Prostate gland (tissue), 2 donors: ENCODE measurements around the gene BAG3. TPM values are rescaled to one million over a fixed set of nuclear protein-coding genes. Genes with fewer than 3 reads are reported as not detected.

Experiments
- DNase-seq: peaks from one replicate; pipeline ENCODE4 v3.0.0-alpha.2; 2019; ENCODE audit warnings: low spot score
- H3K27ac ChIP-seq, 2 donors: fragments of 200-600 bp; sonication (generic); 2 replicates each; pipeline ENCODE4 v1.5.1; 2017 to 2019
- H3K27me3 ChIP-seq: fragments of 200-600 bp; sonication (generic); replicated peaks from 2 replicates; pipeline ENCODE4 v1.5.1; 2019; ENCODE audit not compliant: insufficient read depth
- H3K36me3 ChIP-seq, 2 donors: fragments of 200-600 bp; sonication (generic); 1 replicate in 1 of 2; 2 replicates in 1 of 2; pipeline versions ENCODE4 v1.5.1 to v1.8.1; 2017 to 2019
- H3K4me1 ChIP-seq: fragments of 200-600 bp; sonication (generic); replicated peaks from 2 replicates; pipeline ENCODE4 v1.5.1; 2019
- H3K4me3 ChIP-seq, 2 donors: fragments of 200-600 bp; sonication (generic); 2 replicates each; pipeline ENCODE4 v1.5.1; 2017 to 2019
- H3K9me3 ChIP-seq: fragments of 200-600 bp; sonication (generic); 2 replicates; pipeline ENCODE4 v1.5.1; 2017
- CTCF ChIP-seq, 4 experiments: fragments of 200-600 bp in 2 of 4; fragments of 450-650 bp in 2 of 4; sonication (generic) in 2 of 4; IDR thresholded peaks; 1 replicate in 3 of 4; 2 replicates in 1 of 4; pipeline ENCODE4 v1.5.1; 2016 to 2019; ENCODE audit warnings: antibody characterized with exemption in 4 of 4, mild to moderate bottlenecking in 2 of 4, moderate library complexity in 2 of 4
- POLR2A ChIP-seq: fragments of 450-650 bp; IDR thresholded peaks from one replicate; pipeline ENCODE4 v1.6.1; 2016; ENCODE audit warnings: antibody characterized with exemption, mild to moderate bottlenecking
- POLR2AphosphoS5 ChIP-seq: sonication (generic); formaldehyde crosslinking; IDR thresholded peaks from one replicate; pipeline ENCODE4 v1.6.1; 2017; ENCODE audit warnings: antibody characterized with exemption
- WGBS: methylation state at CpG from one replicate; pipeline ENCODE4 v1.1.5; 2018; 5-methylcytosine and 5-hydroxymethylcytosine counted together
- intact Hi-C: fragments of 100-400 bp; cut with DNase I; formaldehyde crosslinking; loops from one replicate; pipeline ENCODE4 v1.14.2; 2022
- total RNA-seq, 2 donors: library from RNA; depleted of rRNA; stranded (reverse); fragments of >200 nt; gene quantifications; one replicate each; pipeline ENCODE4 v1.1.0, GENCODE V29; 2016

The BAG3 gene
- total RNA-seq, 2 donors from 2014 or later = 45.4 to 56.4 TPM

GRCh38 chr10:119609516-119609915 lies 41.7 kb upstream of the BAG3 start:
- Histone ChIP-seq H3K4me3 (no peak overlapping the region), H3K27ac (no peak overlapping the region), H3K9me3 (no peaks in the 10 kb centered on the region), H3K4me1 (no peaks in the 10 kb centered on the region), H3K36me3 (no peaks in the 10 kb centered on the region), H3K27me3 (no peaks in the 10 kb centered on the region)
- DNase-seq = no peak
- intact Hi-C loops = loop anchor here (5.0 kb wide), 2 partner anchors 58 to 118 kb away; partner anchors contain the start of gene INPP5F
- TF ChIP-seq POLR2A = no peak
- TF ChIP-seq POLR2AphosphoS5 = no peak
- no peak for TF ChIP-seq CTCF (IDR thresholded peaks at IDR 0.05)
- 96% methylated on average over 4 of the region's 4 CpGs for WGBS

DNA sequence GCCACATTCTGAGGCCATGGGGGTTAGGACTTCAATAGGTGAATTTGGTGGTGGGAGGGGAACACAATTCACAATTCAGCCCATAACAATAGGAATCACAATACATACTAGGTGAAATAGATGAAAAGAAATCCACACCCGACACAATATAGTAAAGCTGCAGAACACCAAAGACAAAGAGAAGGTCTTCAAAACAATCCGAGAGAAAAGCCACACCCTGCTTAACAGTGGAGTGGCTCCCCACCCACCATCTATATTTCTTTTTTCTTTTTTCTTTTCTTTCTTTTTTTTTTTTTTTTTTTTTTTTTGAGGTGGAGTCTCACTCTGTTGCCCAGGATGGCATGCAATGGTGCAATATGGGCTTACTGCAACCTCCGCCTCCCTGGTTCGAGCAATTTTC lies 39.7 kb upstream of the BAG3 start:
- no peaks in the 10 kb centered on the region for H3K9me3 ChIP-seq
- no peaks in the 10 kb centered on the region for H3K27me3 ChIP-seq
- TF ChIP-seq POLR2A = no peak
- TF ChIP-seq POLR2AphosphoS5 = no peak
- TF ChIP-seq CTCF (IDR thresholded peaks at IDR 0.05) = no peak
- intact Hi-C loops = no loop called here
- H3K27ac ChIP-seq = no peak overlapping the region
- H3K36me3 ChIP-seq = no peaks in the 10 kb centered on the region
- no peaks in the 10 kb centered on the region for H3K4me1 ChIP-seq
- WGBS = 81% methylated on average over 4 of the region's 4 CpGs
- no peak for DNase-seq
- no peak overlapping the region for H3K4me3 ChIP-seq

DNA sequence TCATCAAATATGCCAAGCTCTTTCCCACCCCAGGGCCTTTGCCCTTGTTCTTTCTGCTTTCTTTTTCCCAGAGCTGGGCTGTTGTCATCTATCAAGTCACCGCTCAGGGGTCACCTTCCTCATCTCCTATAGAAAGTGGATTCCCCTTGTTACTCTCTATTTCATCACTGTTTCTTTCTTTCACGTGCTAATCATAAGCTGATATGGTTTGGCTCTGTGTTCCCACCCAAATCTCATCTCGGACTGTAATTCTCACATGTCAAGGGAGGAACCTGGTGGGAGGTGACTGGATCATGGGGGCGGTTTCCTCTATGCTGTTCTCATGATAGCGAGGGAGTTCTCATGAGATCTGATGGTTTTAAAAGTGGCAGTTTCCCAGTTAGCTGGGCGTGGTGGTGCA lies 37.4 kb upstream of the BAG3 start:
- TF ChIP-seq CTCF (IDR thresholded peaks at IDR 0.05) (no peak), POLR2A (no peak), POLR2AphosphoS5 (no peak)
- no peaks in the 10 kb centered on the region for H3K27me3 ChIP-seq
- no peaks in the 10 kb centered on the region for H3K36me3 ChIP-seq
- intact Hi-C loops = no loop called here
- H3K27ac ChIP-seq = no peak overlapping the region
- no peak overlapping the region for H3K4me3 ChIP-seq
- H3K4me1 ChIP-seq = no peaks in the 10 kb centered on the region
- 92% methylated on average over 6 of the region's 6 CpGs for WGBS
- H3K9me3 ChIP-seq = no peaks in the 10 kb centered on the region
- DNase-seq = no peak

GRCh38 chr10:119614686-119615085 lies 36.5 kb upstream of the BAG3 start:
- TF ChIP-seq POLR2AphosphoS5 = no peak
- no peak for TF ChIP-seq CTCF (IDR thresholded peaks at IDR 0.05)
- H3K27me3 ChIP-seq = no peaks in the 10 kb centered on the region

GRCh38 chr10:119616882-119617570 lies 34.2 kb upstream of the BAG3 start:
- Histone ChIP-seq H3K27me3 (no peaks in the 10 kb centered on the region), H3K4me1 (no peaks in the 10 kb centered on the region), H3K36me3 (no peaks in the 10 kb centered on the region), H3K27ac (no peak overlapping the region), H3K9me3 (no peaks in the 10 kb centered on the region), H3K4me3 (no peak overlapping the region)
- no peak for DNase-seq
- WGBS = 78% methylated on average over 13 of the region's 13 CpGs
- intact Hi-C loops = no loop called here
- TF ChIP-seq POLR2AphosphoS5 (no peak), POLR2A (no peak), CTCF (IDR thresholded peaks at IDR 0.05) (no peak)

More at GRCh38 chr10:119614686-119615085, 36.5 kb upstream of the BAG3 start:
- no peaks in the 10 kb centered on the region for H3K36me3 ChIP-seq
- H3K4me3 ChIP-seq = no peak overlapping the region
- no peaks in the 10 kb centered on the region for H3K4me1 ChIP-seq
- no peak overlapping the region for H3K27ac ChIP-seq
- 76% methylated on average over 5 of the region's 5 CpGs for WGBS
- no peak for DNase-seq
- intact Hi-C loops = no loop called here
- H3K9me3 ChIP-seq = no peaks in the 10 kb centered on the region
